Breast epithelium (tissue), 4 donors: Measurements from ENCODE around the gene MYO15B. TPM values are rescaled to one million over a fixed set of nuclear protein-coding genes. Genes with fewer than 3 reads are reported as not detected.
"Not testable (repeated sequence)": the region's sequence is repeated elsewhere in the genome, so short reads cannot be mapped to it uniquely, and the experiment has no call there.

ENCODE experiments used
- DNase-seq, 2 donors: peaks; one replicate each; pipeline ENCODE4 v3.0.0-alpha.2; 2019; ENCODE audit warnings: low spot score in 2 of 2
- H3K27ac ChIP-seq, 2 donors: fragments of 200-600 bp; sonication (generic) in 1 of 2; one replicate each; pipeline ENCODE4 v1.5.1; 2016 to 2019; ENCODE audit warnings: mild to moderate bottlenecking in 1 of 2
- H3K27me3 ChIP-seq, 2 donors: fragments of 200-600 bp; sonication (generic) in 1 of 2; one replicate each; pipeline versions ENCODE4 v1.5.1 to v1.6.0; 2017 to 2019; ENCODE audit warnings: control low read depth in 1 of 2, mild to moderate bottlenecking in 1 of 2
- H3K36me3 ChIP-seq: fragments of 200-600 bp; one replicate; pipeline ENCODE4 v1.5.1; 2019
- H3K4me1 ChIP-seq, 2 donors: fragments of 200-600 bp; sonication (generic); one replicate each; pipeline ENCODE4 v1.5.1; 2016 to 2019; ENCODE audit warnings: control low read depth in 1 of 2
- H3K4me3 ChIP-seq, 3 donors: fragments of 200-600 bp; sonication (generic); 1 replicate in 2 of 3; 2 replicates in 1 of 3; pipeline ENCODE4 v1.5.1; 2016 to 2019; ENCODE audit warnings: mild to moderate bottlenecking in 3 of 3, moderate library complexity in 2 of 3
- H3K9me3 ChIP-seq, 2 donors: fragments of 200-600 bp; sonication (generic) in 1 of 2; one replicate each; pipeline ENCODE4 v1.5.1; 2016 to 2019; ENCODE audit warnings: control low read depth in 1 of 2
- POLR2A ChIP-seq: fragments of 450-650 bp; IDR thresholded peaks from one replicate; pipeline ENCODE4 v1.6.1; 2016; ENCODE audit warnings: antibody characterized with exemption, mild to moderate bottlenecking, moderate library complexity
- POLR2AphosphoS5 ChIP-seq, 3 donors: sonication (generic); formaldehyde crosslinking; IDR thresholded peaks; one replicate each; pipeline ENCODE4 v1.6.1; 2017; ENCODE audit warnings: antibody characterized with exemption in 3 of 3
- intact Hi-C: fragments of 100-400 bp; cut with DNase I; formaldehyde crosslinking; loops from one replicate; pipeline ENCODE4 v1.15.1; 2023; ENCODE audit warnings: low total_unique reads
- total RNA-seq, 3 donors: library from RNA; depleted of rRNA; stranded (reverse); fragments of >200 nt; gene quantifications; one replicate each; pipeline ENCODE4 v1.1.0, GENCODE V29; 2016
- TF ChIP-seq, protein P1 (sequence below), 3 donors: fragments of 450-650 bp; IDR thresholded peaks; one replicate each; pipeline ENCODE4 v1.5.1; 2016 to 2017; ENCODE audit warnings: antibody characterized with exemption in 3 of 3, mild to moderate bottlenecking in 3 of 3, moderate library complexity in 3 of 3

MYO15B gene
- total RNA-seq, 3 donors from 2014 or later, result 65.3 to 121 (median 86.6) TPM

DNA sequence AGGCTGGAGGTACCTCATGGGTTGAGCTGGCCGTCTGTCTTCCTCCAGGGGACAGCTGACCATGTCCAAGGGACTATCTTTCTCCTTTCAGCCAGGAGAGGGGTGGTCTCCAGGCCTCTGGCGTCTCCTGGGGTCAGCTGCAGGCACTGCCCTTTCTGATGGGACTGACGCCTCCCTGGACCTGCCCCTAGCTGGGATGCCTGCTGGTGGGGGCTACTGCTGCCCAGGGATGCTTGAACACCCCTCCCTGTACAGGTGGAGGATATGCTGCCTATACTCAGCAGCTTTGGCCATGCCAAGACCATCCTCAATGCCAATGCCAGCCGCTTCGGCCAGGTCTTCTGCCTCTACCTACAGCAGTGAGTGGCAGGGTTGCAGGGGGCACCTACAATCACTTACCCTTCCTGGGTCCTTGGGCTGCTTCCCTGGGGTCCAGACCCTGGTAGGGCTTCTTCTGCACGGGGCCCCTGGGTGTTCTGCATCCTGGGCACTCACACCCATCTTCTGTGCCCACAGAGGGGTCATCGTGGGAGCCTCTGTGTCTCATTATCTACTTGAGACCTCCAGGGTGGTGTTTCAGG, 4.2 kb downstream of the MYO15B start:
- intact Hi-C loops, result no loop called here

DNA sequence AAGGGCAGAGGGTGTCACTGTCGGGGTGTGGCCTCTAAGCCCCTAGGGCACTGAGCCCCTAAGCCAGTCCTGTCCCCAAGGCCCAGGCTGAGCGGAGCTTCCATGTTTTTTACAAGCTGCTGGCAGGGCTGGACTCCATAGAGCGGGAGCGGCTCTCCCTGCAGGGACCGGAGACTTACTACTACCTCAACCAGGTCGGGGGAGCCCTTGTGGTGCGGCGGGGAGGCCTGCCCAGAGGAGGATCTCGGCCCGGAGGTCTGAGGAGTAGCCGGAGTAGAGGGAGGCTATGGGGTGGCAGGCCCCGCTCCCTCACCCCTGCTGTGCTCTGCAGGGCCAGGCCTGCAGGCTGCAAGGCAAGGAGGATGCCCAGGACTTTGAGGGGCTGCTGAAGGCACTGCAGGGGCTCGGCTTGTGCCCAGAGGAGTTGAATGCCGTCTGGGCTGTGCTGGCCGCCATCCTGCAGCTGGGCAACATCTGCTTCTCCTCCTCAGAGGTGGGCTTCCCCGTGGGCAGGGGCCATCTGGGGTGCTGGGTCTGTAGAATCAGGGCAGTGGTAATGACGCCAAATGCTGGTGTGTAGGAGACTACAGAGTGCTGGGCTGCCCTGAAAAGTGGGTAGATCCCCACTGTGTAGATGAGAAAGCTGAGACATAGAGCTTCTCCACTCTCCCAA, 4.9 kb downstream of the MYO15B start:
- TF ChIP-seq POLR2A (no peak), POLR2AphosphoS5 (IDR thresholded peaks at IDR 0.05) (no peak)
- TF ChIP-seq, protein P1, sequence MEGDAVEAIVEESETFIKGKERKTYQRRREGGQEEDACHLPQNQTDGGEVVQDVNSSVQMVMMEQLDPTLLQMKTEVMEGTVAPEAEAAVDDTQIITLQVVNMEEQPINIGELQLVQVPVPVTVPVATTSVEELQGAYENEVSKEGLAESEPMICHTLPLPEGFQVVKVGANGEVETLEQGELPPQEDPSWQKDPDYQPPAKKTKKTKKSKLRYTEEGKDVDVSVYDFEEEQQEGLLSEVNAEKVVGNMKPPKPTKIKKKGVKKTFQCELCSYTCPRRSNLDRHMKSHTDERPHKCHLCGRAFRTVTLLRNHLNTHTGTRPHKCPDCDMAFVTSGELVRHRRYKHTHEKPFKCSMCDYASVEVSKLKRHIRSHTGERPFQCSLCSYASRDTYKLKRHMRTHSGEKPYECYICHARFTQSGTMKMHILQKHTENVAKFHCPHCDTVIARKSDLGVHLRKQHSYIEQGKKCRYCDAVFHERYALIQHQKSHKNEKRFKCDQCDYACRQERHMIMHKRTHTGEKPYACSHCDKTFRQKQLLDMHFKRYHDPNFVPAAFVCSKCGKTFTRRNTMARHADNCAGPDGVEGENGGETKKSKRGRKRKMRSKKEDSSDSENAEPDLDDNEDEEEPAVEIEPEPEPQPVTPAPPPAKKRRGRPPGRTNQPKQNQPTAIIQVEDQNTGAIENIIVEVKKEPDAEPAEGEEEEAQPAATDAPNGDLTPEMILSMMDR (IDR thresholded peaks at IDR 0.05), result no peak
- H3K27me3 ChIP-seq, result no peaks in the 10 kb centered on the region
- intact Hi-C loops, result no loop called here
- no peak overlapping the region for H3K27ac ChIP-seq
- DNase-seq, result no peak
- no peaks in the 10 kb centered on the region for H3K36me3 ChIP-seq
- no peaks in the 10 kb centered on the region for H3K9me3 ChIP-seq
- H3K4me1 ChIP-seq, result peaks cover 0 to 7% of the 10 kb centered on the region in 2 donors
- no peak overlapping the region for H3K4me3 ChIP-seq

More for the DNA sequence above, 4.2 kb downstream of the MYO15B start:
- Histone ChIP-seq H3K27me3 (no peaks in the 10 kb centered on the region), H3K36me3 (no peaks in the 10 kb centered on the region), H3K9me3 (no peaks in the 10 kb centered on the region), H3K4me1 (peaks cover 0 to 7% of the 10 kb centered on the region in 2 donors), H3K4me3 (no peak overlapping the region), H3K27ac (no peak overlapping the region)
- TF ChIP-seq POLR2A, result no peak
- TF ChIP-seq POLR2AphosphoS5 (IDR thresholded peaks at IDR 0.05), result no peak
- TF ChIP-seq, protein P1 (IDR thresholded peaks at IDR 0.05), result no peak
- no peak for DNase-seq

DNA sequence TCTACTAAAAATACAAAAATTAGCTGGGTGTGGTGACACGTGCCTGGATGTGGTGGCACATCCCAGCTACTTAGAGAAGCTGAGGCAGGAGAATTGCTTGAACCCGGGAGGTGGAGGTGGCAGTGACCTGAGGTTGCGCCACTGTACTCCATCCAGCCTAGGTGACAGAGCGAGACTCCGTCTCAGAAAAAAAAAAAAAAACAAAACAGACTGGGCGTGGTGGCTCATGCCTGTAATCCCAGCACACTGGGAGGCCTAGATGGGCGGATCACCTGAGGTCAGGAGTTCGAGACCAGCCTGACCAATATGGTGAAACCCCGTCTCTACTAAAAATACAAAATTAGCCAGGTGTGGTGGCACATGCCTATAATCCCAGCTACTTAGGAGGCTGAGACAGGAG, 5.8 kb downstream of the MYO15B start:
- intact Hi-C loops, H3K36me3 ChIP-seq, H3K27ac ChIP-seq, H3K27me3 ChIP-seq, H3K9me3 ChIP-seq, DNase-seq, H3K4me1 ChIP-seq, H3K4me3 ChIP-seq: not testable (repeated sequence)

DNA sequence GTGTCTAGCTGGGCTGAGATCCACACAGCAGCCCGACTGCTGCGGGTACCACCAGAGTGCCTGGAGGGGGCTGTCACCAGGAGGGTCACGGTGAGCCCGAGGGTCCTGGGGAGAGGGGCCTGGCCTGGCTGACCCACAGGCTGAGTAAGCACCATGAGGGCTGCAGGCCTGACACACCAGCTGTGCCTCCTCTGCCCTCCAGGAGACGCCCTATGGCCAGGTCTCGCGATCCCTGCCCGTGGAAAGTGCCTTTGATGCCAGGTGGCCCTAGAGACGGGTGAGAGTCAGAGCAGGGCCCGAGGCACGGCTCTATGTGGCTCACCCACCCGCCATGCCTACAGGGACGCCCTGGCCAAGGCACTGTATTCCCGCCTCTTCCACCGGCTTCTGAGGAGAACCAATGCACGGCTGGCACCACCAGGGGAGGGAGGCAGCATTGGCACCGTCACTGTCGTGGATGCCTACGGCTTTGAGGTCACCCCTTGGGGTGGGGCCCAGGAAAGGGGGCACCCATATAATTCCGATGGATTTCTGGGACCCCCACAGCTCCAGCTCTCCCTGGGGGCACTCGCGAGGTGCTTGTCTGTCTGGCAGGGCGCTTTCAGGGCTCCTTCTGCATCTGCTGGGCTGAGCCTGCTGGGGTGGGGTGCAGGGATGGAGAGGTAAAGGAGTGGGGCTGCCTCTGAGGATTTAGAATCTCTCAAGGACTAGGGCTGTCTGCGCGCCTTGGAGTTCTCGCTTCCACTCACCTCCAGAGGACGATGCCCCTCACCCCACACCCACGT, 7.1 kb downstream of the MYO15B start:
- Histone ChIP-seq H3K36me3 (no peaks in the 10 kb centered on the region), H3K4me1 (no peaks in the 10 kb centered on the region), H3K4me3 (no peak overlapping the region), H3K27ac (no peak overlapping the region), H3K27me3 (no peaks in the 10 kb centered on the region), H3K9me3 (no peaks in the 10 kb centered on the region)
- intact Hi-C loops, result loop anchor here (1.0 kb wide), 1 partner anchor 25 kb away; no protein-coding TSS in a partner anchor
- no peak for TF ChIP-seq POLR2AphosphoS5 (IDR thresholded peaks at IDR 0.05)
- TF ChIP-seq POLR2A, result no peak
- TF ChIP-seq, protein P1 (IDR thresholded peaks at IDR 0.05), result no peak
- no peak for DNase-seq

DNA sequence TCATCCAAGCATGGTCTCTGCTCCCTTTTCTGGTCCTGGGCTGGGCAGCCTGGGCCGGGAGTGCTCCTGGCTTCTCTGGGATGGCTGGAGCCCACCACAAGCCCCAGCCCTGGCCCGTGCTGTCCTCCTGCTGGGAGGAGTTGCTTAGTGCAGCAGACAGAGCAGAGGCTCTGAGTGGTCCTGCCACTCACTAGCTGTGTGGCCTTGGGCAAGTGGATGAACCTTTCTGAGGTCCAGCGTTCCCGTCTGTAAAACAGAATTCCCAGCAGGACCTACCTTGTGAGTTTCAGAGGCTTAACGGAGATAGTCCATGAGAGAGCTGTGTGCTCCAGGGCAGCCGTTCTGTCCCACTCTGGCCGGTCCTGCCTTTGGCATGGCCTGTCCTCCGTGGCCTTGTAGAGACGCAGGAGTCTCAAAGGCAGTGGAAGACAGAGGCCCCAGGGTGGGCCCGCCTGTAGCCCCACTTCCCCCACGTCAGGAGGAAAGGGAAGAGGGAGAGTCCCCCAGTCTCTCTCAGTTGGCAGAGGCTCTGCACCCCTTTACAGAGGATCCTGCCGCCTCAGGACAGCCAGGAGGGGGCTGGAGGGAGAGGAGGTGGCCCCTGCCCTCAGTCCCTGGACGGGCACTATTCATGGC, 7.8 kb downstream of the MYO15B start:
- Histone ChIP-seq H3K9me3 (no peaks in the 10 kb centered on the region), H3K27ac (no peak overlapping the region), H3K4me3 (no peak overlapping the region), H3K4me1 (no peaks in the 10 kb centered on the region), H3K36me3 (no peaks in the 10 kb centered on the region), H3K27me3 (no peaks in the 10 kb centered on the region)
- intact Hi-C loops, result loop anchor here (1.0 kb wide), 1 partner anchor 24 kb away; no protein-coding TSS in a partner anchor
- DNase-seq, result no peak
- TF ChIP-seq, protein P1 (IDR thresholded peaks at IDR 0.05), result no peak
- no peak for TF ChIP-seq POLR2AphosphoS5 (IDR thresholded peaks at IDR 0.05)
- no peak for TF ChIP-seq POLR2A
